ENCODE data around the gene SUGCT.

Gene SUGCT

GRCh38 chr7:40182452-40182851 lies 47.6 kb downstream of the SUGCT start:
- TF ChIP-seq CTCF (IDR thresholded peaks at IDR 0.05; ENCODE audit: control extremely low read depth, extremely low read depth, low read depth, missing control alignments) = no peak
- POLR2A ChIA-PET = no interaction called here
- CTCF ChIA-PET = interaction anchor here (1.0 kb wide), 1 partner anchor 10 kb away, joined by 3 read pairs; no protein-coding TSS in a partner anchor
- DNase-seq (ENCODE audit: extremely low spot score) = no peak

- TF ChIP-seq CTCF (IDR thresholded peaks at IDR 0.05; ENCODE audit: control extremely low read depth, extremely low read depth, low read depth, missing control alignments) = no peak
- ChIA-PET POLR2A (no interaction called here), CTCF (no interaction called here)
- no peak for DNase-seq (ENCODE audit: extremely low spot score)
These were observed 51.8 kb downstream of the SUGCT start for GRCh38 chr7:40186586-40186985.

GRCh38 chr7:40192036-40192435 lies 57.2 kb downstream of the SUGCT start:
- CTCF ChIA-PET = interaction anchor here (1.3 kb wide), 1 partner anchor 8 kb away, joined by 3 read pairs; no protein-coding TSS in a partner anchor

GRCh38 chr7:40194745-40195144 lies 59.9 kb downstream of the SUGCT start:
- ChIA-PET CTCF (no interaction called here), POLR2A (interaction anchor here (0.5 kb wide), 1 partner anchor 15 kb away, joined by 3 read pairs; no protein-coding TSS in a partner anchor)
- no peak for DNase-seq (ENCODE audit: extremely low spot score)
- no peak for TF ChIP-seq CTCF (IDR thresholded peaks at IDR 0.05; ENCODE audit: control extremely low read depth, extremely low read depth, low read depth, missing control alignments)

More at GRCh38 chr7:40192036-40192435, 57.2 kb downstream of the SUGCT start:
- DNase-seq (ENCODE audit: extremely low spot score) = no peak
- TF ChIP-seq CTCF (IDR thresholded peaks at IDR 0.05; ENCODE audit: control extremely low read depth, extremely low read depth, low read depth, missing control alignments) = no peak
- POLR2A ChIA-PET = no interaction called here

- TF ChIP-seq CTCF (IDR thresholded peaks at IDR 0.05; ENCODE audit: control extremely low read depth, extremely low read depth, low read depth, missing control alignments) = no peak
- ChIA-PET CTCF (no interaction called here), POLR2A (no interaction called here)
- DNase-seq (ENCODE audit: extremely low spot score) = no peak
These were observed 62.7 kb downstream of the SUGCT start for GRCh38 chr7:40197527-40197926.

- peak; percentile 23 for TF ChIP-seq CTCF (IDR thresholded peaks at IDR 0.05; ENCODE audit: control extremely low read depth, extremely low read depth, low read depth, missing control alignments)
- CTCF ChIA-PET = no interaction called here
- POLR2A ChIA-PET = no interaction called here
- DNase-seq (ENCODE audit: extremely low spot score) = no peak
These were observed 64.4 kb downstream of the SUGCT start for GRCh38 chr7:40199076-40199802.
